NCI-H146 treated with DMSO at 0.1 percent for 48 hours (cell line): ENCODE results near the gene PLB1.

ENCODE experiments used
- DNase-seq: peaks from one replicate; lab custom pipeline; 2025; ENCODE audit not compliant: unreplicated experiment; lab: John Stamatoyannopoulos, UW

PLB1 gene

GRCh38 chr2:28639836-28640235, 144.0 kb downstream of the PLB1 start:
- peak; percentile 50 for DNase-seq

GRCh38 chr2:28640260-28640907, 144.5 kb downstream of the PLB1 start:
- DNase-seq = no peak

- DNase-seq = no peak
These were observed 145.0 kb downstream of the PLB1 start for GRCh38 chr2:28640908-28641300.

GRCh38 chr2:28642796-28643195, 146.9 kb downstream of the PLB1 start:
- DNase-seq = no peak

GRCh38 chr2:28643327-28643726, 147.5 kb downstream of the PLB1 start:
- no peak for DNase-seq

- DNase-seq = peak; percentile 36
These were observed 148.1 kb downstream of the PLB1 start for GRCh38 chr2:28643911-28644334.

GRCh38 chr2:28644760-28645159, 148.9 kb downstream of the PLB1 start:
- no peak for DNase-seq

GRCh38 chr2:28645553-28645952, 149.7 kb downstream of the PLB1 start:
- no peak for DNase-seq

GRCh38 chr2:28647682-28648081, 151.8 kb downstream of the PLB1 start:
- no peak for DNase-seq

- DNase-seq = no peak
These were observed 152.3 kb downstream of the PLB1 start for GRCh38 chr2:28648147-28648546.

GRCh38 chr2:28648671-28649395, 153.0 kb downstream of the PLB1 start:
- DNase-seq = no peak

GRCh38 chr2:28649481-28650265, 153.8 kb downstream of the PLB1 start:
- peak; percentile 96 for DNase-seq

- no peak for DNase-seq
These were observed 154.4 kb downstream of the PLB1 start for GRCh38 chr2:28650266-28650584.

- DNase-seq = no peak
These were observed 156.4 kb downstream of the PLB1 start for GRCh38 chr2:28652217-28652616.

- no peak for DNase-seq
These were observed 158.2 kb downstream of the PLB1 start for GRCh38 chr2:28653892-28654662.

- DNase-seq = no peak
These were observed 158.9 kb downstream of the PLB1 start for GRCh38 chr2:28654663-28655320.

GRCh38 chr2:28656937-28657615, 161.2 kb downstream of the PLB1 start:
- DNase-seq = no peak

- DNase-seq = no peak
These were observed 162.5 kb downstream of the PLB1 start for GRCh38 chr2:28658369-28658768.

GRCh38 chr2:28659127-28659526, 163.3 kb downstream of the PLB1 start:
- no peak for DNase-seq

- no peak for DNase-seq
These were observed 165.7 kb downstream of the PLB1 start for GRCh38 chr2:28661589-28662001.
